Measurements from ENCODE around the gene HDAC4. TPM values are rescaled to one million over a fixed set of nuclear protein-coding genes. Genes with fewer than 3 reads are reported as not detected.

Gene HDAC4
- polyA plus RNA-seq, 6 donors from 2014 or later: 1.5 to 6.8 (median 2.8) TPM; not detected in 1

DNA sequence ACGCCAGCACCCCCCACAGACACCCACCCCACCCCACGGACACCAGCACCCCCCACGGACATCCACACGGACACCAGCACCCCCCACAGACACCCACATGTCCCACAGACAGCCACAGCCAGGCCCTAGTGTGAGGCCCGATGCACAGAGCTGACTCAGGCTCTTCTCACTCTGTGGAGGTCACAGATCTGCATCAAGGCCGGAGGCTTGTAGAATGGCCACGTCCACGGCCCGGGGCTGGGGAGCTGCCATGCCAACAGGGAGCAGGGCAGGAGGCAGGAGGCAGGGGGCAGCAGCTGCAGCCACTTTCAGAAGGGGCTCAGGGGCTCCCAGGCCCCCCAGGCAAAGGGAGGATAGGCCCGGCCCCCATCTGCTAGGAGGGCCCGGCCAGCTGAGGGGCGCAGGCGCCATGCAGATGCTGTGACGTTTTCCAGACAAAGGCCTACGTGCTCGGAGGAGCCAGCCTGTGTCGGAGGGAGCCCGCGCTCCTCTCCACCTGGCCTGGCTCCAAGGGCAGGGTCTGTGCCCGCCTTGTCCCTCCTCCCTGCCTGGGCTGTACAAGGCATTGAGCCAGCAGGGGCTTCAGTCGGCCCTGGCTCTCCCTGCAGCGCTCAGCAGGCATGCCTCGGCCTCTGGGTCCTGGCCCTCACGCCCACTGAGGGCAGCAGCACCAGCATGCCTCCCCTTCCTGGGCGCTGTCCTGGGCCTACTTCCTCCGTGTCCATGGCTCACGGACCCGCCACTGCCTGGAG, 304.0 kb downstream of the HDAC4 start:
- Mint-ChIP-seq H3K36me3 (peaks cover 5 to 8% of the 10 kb centered on the region in 2 donors), H3K4me3 (no peak overlapping the region), H3K4me1 (no peaks in the 10 kb centered on the region), H3K9me3 (no peaks in the 10 kb centered on the region), H3K27me3 (no peaks in the 10 kb centered on the region), H3K27ac (no peak overlapping the region)
- DNase-seq (no peak), ATAC-seq (ENCODE audit: low read depth in 2 of 2) (no peak)

DNA sequence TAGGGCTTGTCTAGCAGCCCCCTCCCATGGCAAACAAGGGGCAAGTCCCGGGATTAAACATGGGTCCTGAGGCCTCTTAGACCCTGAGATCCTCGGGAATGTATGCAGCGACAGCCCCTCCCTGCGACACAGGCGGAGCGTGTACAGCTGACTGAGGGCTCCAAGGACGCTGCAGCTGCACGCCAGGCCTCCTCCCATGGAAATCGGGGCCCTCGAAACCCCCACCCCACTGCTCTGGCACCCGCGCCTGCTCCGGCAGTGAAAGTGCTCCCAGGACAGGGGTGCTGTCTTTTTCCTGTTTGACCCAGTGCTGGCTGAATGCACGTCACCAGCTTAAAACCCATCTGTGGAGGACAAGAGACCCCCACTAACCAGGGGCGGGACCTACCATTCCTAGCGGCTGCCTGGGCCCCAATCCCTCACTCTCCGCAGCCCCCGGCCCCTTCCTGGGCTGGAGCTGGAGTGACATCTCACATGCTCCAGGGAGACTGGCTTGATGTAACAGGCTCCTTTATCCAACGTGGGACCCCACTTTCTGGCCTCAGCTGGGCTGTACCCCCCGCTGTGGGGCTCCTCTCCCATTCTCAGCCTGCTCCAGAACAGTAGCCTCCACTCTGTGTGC, 305.2 kb downstream of the HDAC4 start:
- H3K27ac Mint-ChIP-seq: no peak overlapping the region
- H3K27me3 Mint-ChIP-seq: no peaks in the 10 kb centered on the region
- no peaks in the 10 kb centered on the region for H3K4me1 Mint-ChIP-seq
- no peak overlapping the region for H3K4me3 Mint-ChIP-seq
- no peaks in the 10 kb centered on the region for H3K9me3 Mint-ChIP-seq
- DNase-seq: no peak
- no peak for ATAC-seq (ENCODE audit: low read depth in 2 of 2)
- H3K36me3 Mint-ChIP-seq: peaks cover 0 to 5% of the 10 kb centered on the region in 2 donors

DNA sequence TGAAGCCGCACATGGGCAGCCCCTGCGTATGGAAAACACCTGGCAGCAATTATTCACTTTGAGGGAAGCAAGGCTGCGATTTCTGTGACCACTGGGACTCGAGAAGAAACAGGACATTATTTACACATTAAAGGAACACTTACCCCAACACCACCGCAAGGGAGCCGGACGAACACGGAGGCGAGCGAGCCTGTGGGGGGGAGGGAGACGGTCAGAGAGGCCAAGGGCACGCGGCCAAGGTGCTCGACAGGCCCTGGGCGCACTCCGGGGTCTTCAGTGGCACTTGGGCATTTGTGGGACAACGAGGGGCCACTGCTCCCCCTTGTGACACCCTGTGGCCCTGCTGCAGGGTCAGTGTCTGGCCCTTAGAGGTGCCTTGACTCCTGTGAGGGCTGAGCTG, 306.0 kb downstream of the HDAC4 start:
- DNase-seq (no peak), ATAC-seq (ENCODE audit: low read depth in 2 of 2) (no peak)
- H3K36me3 Mint-ChIP-seq: peaks cover 0 to 5% of the 10 kb centered on the region in 2 donors
- no peak overlapping the region for H3K4me3 Mint-ChIP-seq
- no peaks in the 10 kb centered on the region for H3K9me3 Mint-ChIP-seq
- H3K27ac Mint-ChIP-seq: no peak overlapping the region
- H3K4me1 Mint-ChIP-seq: no peaks in the 10 kb centered on the region
- no peaks in the 10 kb centered on the region for H3K27me3 Mint-ChIP-seq

DNA sequence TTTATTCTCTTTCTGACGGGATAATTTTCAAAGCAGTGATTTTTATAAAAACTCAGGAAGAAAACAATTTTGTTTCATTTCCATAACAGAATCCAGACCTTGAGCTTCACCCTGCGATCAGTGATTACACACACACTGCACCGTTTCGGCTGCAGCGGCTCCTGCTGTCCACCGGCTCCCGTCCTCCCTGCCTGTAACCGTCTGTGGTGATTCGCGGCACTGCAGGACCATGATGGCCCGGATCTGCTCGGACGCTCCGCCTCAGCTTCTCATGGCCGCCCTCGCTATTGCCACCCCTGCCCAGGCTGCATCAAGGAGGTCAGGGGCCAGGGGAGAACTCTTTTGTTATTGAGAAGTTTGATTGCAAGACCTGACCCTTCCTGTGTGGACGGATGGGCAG, 306.9 kb downstream of the HDAC4 start:
- no peak for ATAC-seq (ENCODE audit: low read depth in 2 of 2)
- peak overlapping the region in 1 of 6 donors; percentile 66 for H3K27ac Mint-ChIP-seq
- H3K4me3 Mint-ChIP-seq: no peak overlapping the region
- no peaks in the 10 kb centered on the region for H3K9me3 Mint-ChIP-seq
- no peak for DNase-seq
- no peaks in the 10 kb centered on the region for H3K27me3 Mint-ChIP-seq
- H3K4me1 Mint-ChIP-seq: no peaks in the 10 kb centered on the region
- H3K36me3 Mint-ChIP-seq: peaks cover 0 to 5% of the 10 kb centered on the region in 2 donors

DNA sequence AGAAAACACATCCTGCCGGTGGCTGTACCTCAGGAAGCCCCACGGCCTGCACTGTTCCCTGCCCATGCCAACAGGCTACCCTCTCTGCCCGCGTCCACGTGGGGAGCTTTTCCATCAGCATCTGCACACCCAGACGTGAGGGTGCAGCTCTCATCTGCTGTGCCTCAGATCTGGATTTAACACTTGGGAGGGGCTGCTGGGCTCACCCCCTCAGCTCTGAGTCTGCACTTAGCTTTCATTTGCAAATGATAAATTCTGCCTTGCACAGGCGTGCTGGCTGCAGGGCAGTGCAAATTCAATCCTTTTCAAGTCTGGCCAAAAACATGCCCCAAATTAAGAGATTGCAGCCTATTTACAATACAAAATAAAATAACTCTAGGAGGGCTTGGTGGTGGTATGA, 307.3 kb downstream of the HDAC4 start:
- H3K4me1 Mint-ChIP-seq: no peaks in the 10 kb centered on the region

DNA sequence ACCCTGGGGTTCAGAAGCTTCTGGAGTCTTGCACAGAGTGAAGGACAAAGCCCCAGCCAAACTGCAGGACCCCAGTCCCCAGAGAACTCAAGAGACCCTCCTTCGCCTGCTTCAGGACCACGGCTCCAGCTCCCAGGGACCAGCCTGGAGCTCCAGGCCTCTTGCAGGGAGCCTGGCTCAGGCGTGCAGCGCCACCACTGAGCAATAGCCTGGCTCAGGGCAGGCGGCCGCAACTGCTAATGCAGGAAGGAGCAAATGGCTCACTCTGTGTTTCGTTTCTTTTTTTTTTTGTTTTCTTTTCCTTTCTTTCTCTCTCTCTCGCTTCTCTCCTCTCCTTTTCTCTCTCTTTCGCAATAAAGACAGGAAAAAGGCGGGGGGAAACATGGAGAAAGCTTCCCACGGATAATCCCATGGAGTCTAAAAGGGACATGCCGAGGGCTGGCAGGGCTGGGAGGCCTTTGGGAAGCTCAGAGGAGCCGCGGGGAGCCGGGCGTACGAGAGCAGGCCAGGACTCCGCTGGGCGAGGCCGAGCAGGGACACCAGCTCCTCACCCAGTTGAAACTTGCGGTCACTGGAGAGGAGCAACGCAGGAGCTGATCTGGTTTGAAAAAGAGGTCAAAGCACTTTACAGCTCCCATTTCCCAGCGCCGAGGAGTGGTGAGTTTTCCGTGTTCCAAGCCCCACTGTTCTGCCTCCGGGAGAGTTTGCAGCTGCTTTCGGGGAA, 308.1 kb downstream of the HDAC4 start:
- Mint-ChIP-seq H3K27ac (no peak overlapping the region), H3K4me1 (no peaks in the 10 kb centered on the region), H3K36me3 (peaks cover 0 to 4% of the 10 kb centered on the region in 2 donors), H3K27me3 (no peaks in the 10 kb centered on the region), H3K4me3 (no peak overlapping the region), H3K9me3 (no peaks in the 10 kb centered on the region)
- DNase-seq (no peak), ATAC-seq (ENCODE audit: low read depth in 2 of 2) (no peak)

More for the DNA sequence above, 307.3 kb downstream of the HDAC4 start:
- DNase-seq (no peak), ATAC-seq (ENCODE audit: low read depth in 2 of 2) (no peak)
- Mint-ChIP-seq H3K9me3 (no peaks in the 10 kb centered on the region), H3K27me3 (no peaks in the 10 kb centered on the region), H3K4me3 (no peak overlapping the region), H3K27ac (peak overlapping the region in 1 of 6 donors; percentile 44), H3K36me3 (peaks cover 0 to 5% of the 10 kb centered on the region in 2 donors)

DNA sequence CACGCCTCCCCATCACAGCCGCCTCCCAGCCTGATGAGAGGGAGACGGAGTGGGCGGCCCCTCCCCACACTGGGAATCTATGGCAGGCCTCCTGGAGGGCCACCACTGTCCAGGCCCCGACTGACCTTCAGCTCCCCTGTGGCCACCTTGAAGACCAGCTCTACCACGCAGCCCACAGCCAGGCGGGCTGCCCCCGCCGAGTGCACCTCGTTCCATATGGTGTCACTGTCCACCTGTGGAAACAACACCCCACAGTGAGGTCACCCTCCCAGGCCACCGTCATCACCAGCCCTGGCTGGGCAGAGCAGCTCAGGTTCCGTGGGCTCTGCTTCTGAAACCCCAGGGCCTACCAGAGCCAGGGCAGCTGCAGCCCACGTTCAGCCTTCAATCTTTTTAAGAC, 310.9 kb downstream of the HDAC4 start:
- ATAC-seq (ENCODE audit: low read depth in 2 of 2): no peak
- H3K9me3 Mint-ChIP-seq: no peaks in the 10 kb centered on the region
- H3K36me3 Mint-ChIP-seq: peaks cover 0 to 4% of the 10 kb centered on the region in 2 donors
- no peaks in the 10 kb centered on the region for H3K4me1 Mint-ChIP-seq
- no peak overlapping the region for H3K4me3 Mint-ChIP-seq
- no peaks in the 10 kb centered on the region for H3K27me3 Mint-ChIP-seq
- DNase-seq: no peak
- no peak overlapping the region for H3K27ac Mint-ChIP-seq

DNA sequence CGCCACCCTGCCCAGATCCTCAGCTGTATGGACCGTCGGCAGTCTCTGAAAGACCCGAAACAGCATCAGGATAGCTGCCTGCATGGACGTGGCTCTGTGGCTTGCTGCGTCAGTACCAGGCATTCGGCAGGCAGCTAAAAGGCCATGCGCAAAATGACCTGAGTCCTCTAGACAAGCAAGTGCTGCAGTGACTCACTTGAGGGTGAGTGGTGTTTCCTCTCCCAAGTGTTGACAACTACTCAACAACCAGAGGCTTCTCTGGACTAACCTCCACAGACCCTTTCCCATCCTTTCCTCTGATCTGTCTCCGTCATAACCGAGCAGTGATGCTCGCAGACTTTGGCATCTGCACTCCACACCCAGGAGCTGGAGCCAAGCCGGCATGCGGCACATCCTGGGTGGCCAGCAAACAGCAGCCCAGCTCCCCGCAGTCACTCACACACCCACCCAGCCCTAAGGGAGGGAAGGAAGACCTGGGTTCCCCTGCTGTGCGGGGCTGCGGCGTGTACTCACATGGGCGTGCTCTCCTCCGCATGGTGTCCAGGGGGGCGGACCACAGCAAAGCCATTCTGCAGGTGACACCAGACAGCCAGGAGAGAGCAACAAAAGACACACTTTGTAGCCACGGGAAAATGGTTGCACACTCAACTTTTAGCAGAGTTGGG, 313.6 kb downstream of the HDAC4 start:
- H3K4me1 Mint-ChIP-seq: no peaks in the 10 kb centered on the region
- no peak for ATAC-seq (ENCODE audit: low read depth in 2 of 2)
- H3K27ac Mint-ChIP-seq: no peak overlapping the region
- H3K27me3 Mint-ChIP-seq: no peaks in the 10 kb centered on the region
- no peak overlapping the region for H3K4me3 Mint-ChIP-seq
- H3K9me3 Mint-ChIP-seq: no peaks in the 10 kb centered on the region
- no peak for DNase-seq
- H3K36me3 Mint-ChIP-seq: peaks cover 0 to 4% of the 10 kb centered on the region in 2 donors

DNA sequence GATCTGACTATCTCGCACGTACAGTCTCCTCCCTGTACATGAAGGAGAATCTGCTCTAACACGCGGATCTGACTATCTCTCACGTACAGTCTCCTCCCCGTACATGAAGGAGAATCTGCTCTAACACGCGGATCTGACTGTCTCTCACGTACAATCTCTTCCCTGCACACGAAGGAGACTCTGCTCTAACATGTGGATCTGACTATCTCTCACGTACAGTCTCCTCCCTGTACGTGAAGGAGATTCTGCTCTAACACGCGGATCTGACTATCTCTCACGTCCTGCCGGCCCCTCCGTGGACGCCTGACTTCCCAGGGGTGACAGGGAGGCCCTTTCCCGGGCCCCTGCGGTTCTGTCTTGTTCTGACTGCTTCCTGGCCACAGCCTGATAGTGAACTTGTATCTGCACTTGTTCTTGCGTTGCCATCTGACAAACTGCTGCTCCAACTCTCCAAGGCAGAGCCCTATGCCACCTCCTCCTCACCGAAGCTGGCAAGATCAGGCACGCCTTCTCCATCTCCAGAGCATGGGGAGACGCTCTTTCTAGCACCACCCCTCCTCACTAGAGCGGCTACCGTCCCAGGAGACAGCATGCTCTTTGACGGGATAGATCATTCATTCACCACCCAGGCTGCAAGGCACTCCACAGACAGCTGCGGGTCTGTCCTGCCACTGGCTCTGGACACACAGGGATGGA, 314.3 kb downstream of the HDAC4 start:
- H3K9me3 Mint-ChIP-seq: no peaks in the 10 kb centered on the region
- peak overlapping the region in 1 of 8 donors; percentile 2 for H3K4me3 Mint-ChIP-seq
- peaks cover 0 to 4% of the 10 kb centered on the region in 2 donors for H3K36me3 Mint-ChIP-seq
- H3K27ac Mint-ChIP-seq: no peak overlapping the region
- no peak for ATAC-seq (ENCODE audit: low read depth in 2 of 2)
- H3K27me3 Mint-ChIP-seq: no peaks in the 10 kb centered on the region
- DNase-seq: no peak
- no peaks in the 10 kb centered on the region for H3K4me1 Mint-ChIP-seq

DNA sequence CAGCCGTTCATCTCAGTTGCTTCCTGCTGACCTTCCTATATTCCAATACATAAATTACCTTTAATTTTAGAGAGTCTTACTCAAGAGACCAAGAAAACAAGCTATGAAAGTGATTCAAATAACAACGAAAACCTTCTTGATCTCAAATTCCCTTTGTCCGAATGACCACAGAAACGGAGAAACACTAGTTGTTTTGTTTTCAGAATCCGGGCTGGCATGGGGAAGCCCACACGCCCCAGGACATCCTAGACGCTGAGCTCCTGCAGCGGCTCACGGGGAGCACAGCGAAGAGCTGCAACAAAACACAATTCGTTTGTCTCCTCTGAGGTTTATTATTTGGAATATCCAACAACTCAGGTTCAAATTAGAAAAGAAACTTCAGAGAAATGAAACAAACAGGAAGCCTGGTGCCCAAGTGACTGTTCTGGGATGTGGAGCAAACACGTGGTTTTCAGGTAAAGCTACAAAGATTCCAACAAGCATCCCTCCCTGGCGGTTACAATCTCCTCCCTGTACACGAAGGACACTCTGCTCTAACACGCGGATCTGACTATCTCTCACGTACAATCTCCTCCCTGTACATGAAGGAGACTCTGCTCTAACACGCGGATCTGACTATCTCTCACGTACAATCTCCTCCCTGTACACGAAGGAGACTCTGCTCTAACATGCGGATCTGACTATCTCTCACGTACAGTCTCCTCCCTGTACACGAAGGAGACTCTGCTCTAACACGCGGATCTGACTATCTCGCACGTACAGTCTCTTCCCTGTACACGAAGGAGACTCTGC, 315.4 kb downstream of the HDAC4 start:
- ATAC-seq (ENCODE audit: low read depth in 2 of 2): no peak
- no peaks in the 10 kb centered on the region for H3K4me1 Mint-ChIP-seq
- no peaks in the 10 kb centered on the region for H3K9me3 Mint-ChIP-seq
- no peak for DNase-seq
- H3K36me3 Mint-ChIP-seq: peaks cover 0 to 6% of the 10 kb centered on the region in 2 donors
- H3K27me3 Mint-ChIP-seq: no peaks in the 10 kb centered on the region
- H3K27ac Mint-ChIP-seq: peak overlapping the region in 1 of 6 donors; percentile 39
- no peak overlapping the region for H3K4me3 Mint-ChIP-seq

DNA sequence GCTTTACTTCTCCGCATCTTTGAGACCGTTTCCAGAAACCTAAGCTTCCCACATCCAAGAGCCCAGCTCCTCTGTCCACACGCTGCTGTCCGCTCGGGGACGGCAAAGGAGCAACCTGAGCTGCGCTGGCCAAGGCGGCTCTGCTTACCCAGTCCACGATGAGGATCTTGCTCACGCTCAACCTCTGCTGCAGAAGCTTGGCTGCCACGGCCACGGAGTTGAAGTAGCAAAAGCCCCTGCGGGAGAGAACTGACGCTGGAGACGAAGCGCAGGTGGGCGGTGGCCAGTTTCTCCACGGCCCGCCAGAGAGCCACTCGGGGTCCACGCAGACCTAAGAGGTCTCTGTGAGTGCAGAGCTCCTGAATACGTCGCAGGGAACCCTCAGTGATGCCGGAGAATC, 316.8 kb downstream of the HDAC4 start:
- H3K9me3 Mint-ChIP-seq: no peaks in the 10 kb centered on the region
- H3K4me1 Mint-ChIP-seq: peaks cover 0 to 4% (median 0%) of the 10 kb centered on the region in 3 donors
- H3K27ac Mint-ChIP-seq: peak overlapping the region in 3 of 6 donors; percentile 2 to 82 (median 36)
- H3K36me3 Mint-ChIP-seq: peaks cover 9 to 13% of the 10 kb centered on the region in 2 donors
- H3K4me3 Mint-ChIP-seq: no peak overlapping the region
- DNase-seq (no peak), ATAC-seq (ENCODE audit: low read depth in 2 of 2) (no peak)
- no peaks in the 10 kb centered on the region for H3K27me3 Mint-ChIP-seq

DNA sequence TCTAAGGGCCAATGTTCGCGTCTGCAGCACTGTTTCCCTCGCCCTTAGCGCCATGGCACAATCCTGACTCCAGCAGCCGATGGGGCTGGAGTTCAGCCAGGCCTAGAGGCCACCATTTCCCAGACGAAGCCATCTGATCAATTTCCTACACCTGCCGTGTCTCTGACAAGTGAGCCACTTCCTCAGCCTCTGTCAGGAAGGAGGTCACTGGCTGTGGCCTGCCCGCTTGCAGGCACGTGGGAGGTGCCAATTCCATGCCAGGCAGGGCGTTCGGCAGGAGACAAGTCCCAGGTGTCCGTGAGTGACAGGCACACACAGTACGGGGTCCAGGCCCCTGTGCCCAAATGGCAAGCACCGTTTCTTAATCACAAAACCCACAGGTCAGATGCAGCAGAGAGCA, 318.4 kb downstream of the HDAC4 start:
- Mint-ChIP-seq H3K9me3 (no peaks in the 10 kb centered on the region), H3K27me3 (no peaks in the 10 kb centered on the region), H3K4me1 (peaks cover 0 to 4% (median 0%) of the 10 kb centered on the region in 3 donors), H3K4me3 (no peak overlapping the region), H3K36me3 (peaks cover 9% of the 10 kb centered on the region in 2 donors), H3K27ac (no peak overlapping the region)
- DNase-seq (no peak), ATAC-seq (ENCODE audit: low read depth in 2 of 2) (no peak)
